AG09319 (cell line): ENCODE measurements around the gene MMRN2.
A peak's percentile ranks its signal among the peaks of the same experiment; 100 is the strongest.
"Not testable (repeated sequence)": the region's sequence is repeated elsewhere in the genome, so short reads cannot be mapped to it uniquely, and the experiment has no call there.

Experiments used
- DNase-seq: peaks from one replicate; pipeline ENCODE4 v3.0.0-alpha.2; 2010; ENCODE audit warnings: low read depth; ENCODE audit errors: extremely low read depth
- TF ChIP-seq, protein P1 (sequence below): IDR thresholded peaks from 2 replicates; pipeline ENCODE4 v1.5.1; 2011; ENCODE audit warnings: low read depth, mild to moderate bottlenecking, inconsistent platforms, low read length, moderate library complexity

Gene MMRN2

DNA sequence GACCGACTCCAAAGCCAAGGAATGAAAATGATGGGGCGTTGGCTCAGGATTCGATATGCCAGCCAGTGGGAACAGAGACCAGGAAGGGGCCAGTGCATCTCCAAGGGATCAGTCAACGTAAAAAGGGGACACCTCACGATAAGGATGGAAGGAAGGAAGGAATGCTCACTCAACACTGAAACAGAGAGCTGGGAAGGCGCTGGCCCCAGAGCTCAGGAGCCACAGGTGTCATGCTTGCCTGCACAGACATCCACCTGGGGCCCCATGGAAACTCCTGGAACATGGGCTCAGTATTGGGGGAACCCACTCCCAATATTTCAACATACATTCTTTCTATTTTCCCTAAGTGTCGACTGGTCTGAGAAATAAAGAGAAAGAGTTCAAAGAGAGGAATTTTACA, 5.3 kb downstream of the MMRN2 start:
- TF ChIP-seq, protein P1, sequence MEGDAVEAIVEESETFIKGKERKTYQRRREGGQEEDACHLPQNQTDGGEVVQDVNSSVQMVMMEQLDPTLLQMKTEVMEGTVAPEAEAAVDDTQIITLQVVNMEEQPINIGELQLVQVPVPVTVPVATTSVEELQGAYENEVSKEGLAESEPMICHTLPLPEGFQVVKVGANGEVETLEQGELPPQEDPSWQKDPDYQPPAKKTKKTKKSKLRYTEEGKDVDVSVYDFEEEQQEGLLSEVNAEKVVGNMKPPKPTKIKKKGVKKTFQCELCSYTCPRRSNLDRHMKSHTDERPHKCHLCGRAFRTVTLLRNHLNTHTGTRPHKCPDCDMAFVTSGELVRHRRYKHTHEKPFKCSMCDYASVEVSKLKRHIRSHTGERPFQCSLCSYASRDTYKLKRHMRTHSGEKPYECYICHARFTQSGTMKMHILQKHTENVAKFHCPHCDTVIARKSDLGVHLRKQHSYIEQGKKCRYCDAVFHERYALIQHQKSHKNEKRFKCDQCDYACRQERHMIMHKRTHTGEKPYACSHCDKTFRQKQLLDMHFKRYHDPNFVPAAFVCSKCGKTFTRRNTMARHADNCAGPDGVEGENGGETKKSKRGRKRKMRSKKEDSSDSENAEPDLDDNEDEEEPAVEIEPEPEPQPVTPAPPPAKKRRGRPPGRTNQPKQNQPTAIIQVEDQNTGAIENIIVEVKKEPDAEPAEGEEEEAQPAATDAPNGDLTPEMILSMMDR, result no peak
- no peak for DNase-seq

- no peak for DNase-seq
- TF ChIP-seq, protein P1, result no peak
These were observed 6.1 kb downstream of the MMRN2 start for GRCh38 chr10:86951184-86951761.

DNA sequence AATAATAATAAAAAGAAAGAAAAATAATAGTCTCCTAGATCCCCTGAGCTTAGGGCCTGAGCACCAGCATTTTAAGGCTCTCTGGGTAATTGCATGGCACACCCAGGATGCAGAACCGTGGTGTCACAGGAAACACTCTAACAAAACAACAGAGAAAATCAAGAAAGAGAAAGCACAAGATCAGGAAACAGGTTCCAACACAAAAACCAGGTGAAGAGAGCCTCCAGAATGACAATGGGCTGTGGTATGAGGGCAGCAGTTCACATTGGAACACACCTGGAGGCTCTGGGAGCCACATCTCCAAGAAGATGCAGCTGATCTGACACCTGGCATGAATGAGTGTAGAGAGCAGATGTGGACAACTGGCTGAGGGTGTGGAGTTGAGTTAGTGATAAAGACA, 7.1 kb downstream of the MMRN2 start:
- DNase-seq, result no peak
- TF ChIP-seq, protein P1, result no peak

DNA sequence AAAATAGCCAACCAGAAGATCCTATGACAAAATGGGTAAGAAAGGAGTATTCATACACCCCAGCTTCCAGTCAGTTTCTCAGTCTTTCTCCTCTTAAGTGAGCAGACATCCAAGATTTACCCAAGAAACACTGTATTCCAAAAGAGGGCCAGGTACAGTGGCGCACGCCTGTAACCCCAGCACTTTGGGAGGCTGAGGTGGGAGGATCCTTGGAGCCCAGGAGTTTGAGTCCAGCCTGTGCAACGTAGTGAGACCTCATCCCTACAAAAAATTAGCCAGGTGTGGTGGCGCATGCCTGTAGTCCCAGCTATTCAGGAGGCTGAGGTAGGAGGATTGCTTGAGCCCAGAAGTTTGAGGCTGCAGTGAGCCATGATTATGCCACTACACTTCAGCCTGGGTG, 9.6 kb downstream of the MMRN2 start:
- DNase-seq, result not testable (repeated sequence)

GRCh38 chr10:86946213-86947155, 10.9 kb downstream of the MMRN2 start:
- no peak for DNase-seq
- TF ChIP-seq, protein P1, result no peak

GRCh38 chr10:86945361-86946212, 11.8 kb downstream of the MMRN2 start:
- TF ChIP-seq, protein P1, result peak; percentile 58
- no peak for DNase-seq

DNA sequence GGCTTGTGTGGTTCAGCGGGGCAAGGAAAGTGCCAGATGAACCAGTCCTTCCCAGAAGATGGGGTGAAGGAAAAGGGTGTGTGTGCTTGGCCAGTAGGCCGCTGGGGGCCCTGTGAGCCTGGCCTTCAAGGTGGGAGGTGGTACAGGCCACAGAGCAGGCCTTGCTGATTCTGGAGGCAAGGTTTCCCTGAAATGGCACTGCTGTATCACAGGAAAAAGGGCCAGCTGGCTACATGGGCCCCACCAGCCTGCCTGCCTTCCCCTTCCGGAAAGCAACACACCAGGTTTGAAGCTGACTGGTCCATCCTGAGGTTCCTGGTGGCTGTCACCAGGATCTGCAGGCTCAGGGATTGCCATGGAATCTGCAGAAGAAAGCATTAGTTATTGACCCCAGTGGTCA, 12.5 kb downstream of the MMRN2 start:
- TF ChIP-seq, protein P1, result no peak
- DNase-seq, result no peak
